T-helper 9 cell (primary cell): ENCODE data around the gene BRINP1.

Source experiments
- DNase-seq: peaks from one replicate; pipeline ENCODE4 v3.0.0-alpha.2; 2020
- total RNA-seq, 2 donors: gene quantifications; one replicate each; lab custom pipeline; 2026; lab: John Stamatoyannopoulos, UW

The BRINP1 gene
- total RNA-seq, result 0 reads per million in 2 donors

GRCh38 chr9:119368681-119369581, at the start of gene BRINP1:
Gene BRINP1, minus strand, starts transcription at chr9:119369435. Its CDS starts 56,080 bp downstream, at chr9:119313355.
- DNase-seq, result no peak

GRCh38 chr9:119418721-119419120, 49.5 kb upstream of the BRINP1 start:
- DNase-seq, result no peak

- DNase-seq, result no peak
Observed at GRCh38 chr9:119416793-119417192, 47.6 kb upstream of the BRINP1 start.

- DNase-seq, result no peak
Observed at GRCh38 chr9:119412399-119412798, 43.2 kb upstream of the BRINP1 start.

GRCh38 chr9:119409552-119409951, 40.3 kb upstream of the BRINP1 start:
- DNase-seq, result no peak

GRCh38 chr9:119400606-119401005, 31.4 kb upstream of the BRINP1 start:
- DNase-seq, result no peak

- no peak for DNase-seq
Observed at GRCh38 chr9:119398350-119398749, 29.1 kb upstream of the BRINP1 start.

- DNase-seq, result no peak
Observed at GRCh38 chr9:119391878-119392277, 22.6 kb upstream of the BRINP1 start.

- no peak for DNase-seq
Observed at GRCh38 chr9:119375892-119376291, 6.7 kb upstream of the BRINP1 start.

GRCh38 chr9:119372951-119373350, 3.7 kb upstream of the BRINP1 start:
- no peak for DNase-seq

GRCh38 chr9:119370816-119371215, 1.6 kb upstream of the BRINP1 start:
- DNase-seq, result no peak

- DNase-seq, result no peak
Observed at GRCh38 chr9:119369680-119370366, 588 bp upstream of the BRINP1 start.

GRCh38 chr9:119368179-119368578, 1.1 kb downstream of the BRINP1 start:
- no peak for DNase-seq

- no peak for DNase-seq
Observed at GRCh38 chr9:119367683-119368075, 1.6 kb downstream of the BRINP1 start.

- DNase-seq, result no peak
Observed at GRCh38 chr9:119366909-119367682, 2.1 kb downstream of the BRINP1 start.

- no peak for DNase-seq
Observed at GRCh38 chr9:119365291-119366027, 3.8 kb downstream of the BRINP1 start.

GRCh38 chr9:119360237-119360636, 9.0 kb downstream of the BRINP1 start:
- no peak for DNase-seq

GRCh38 chr9:119357336-119358096, 11.7 kb downstream of the BRINP1 start:
- no peak for DNase-seq

GRCh38 chr9:119349351-119349825, 19.8 kb downstream of the BRINP1 start:
- no peak for DNase-seq

GRCh38 chr9:119343059-119343990, 25.9 kb downstream of the BRINP1 start:
- DNase-seq, result no peak
